HepG2 (cell line): ENCODE measurements around the gene OR2V2. TPM values are rescaled to one million over a fixed set of nuclear protein-coding genes. Genes with fewer than 3 reads are reported as not detected.

Source experiments
- AGO1 ChIP-seq: fragments of 200-400 bp; formaldehyde crosslinking; IDR thresholded peaks from 2 replicates; pipeline ENCODE4 v1.6.1; 2017; ENCODE audit warnings: mild to moderate bottlenecking, low read depth, low read length, moderate library complexity; ENCODE audit not compliant: poor library complexity, severe bottlenecking
- AHR ChIP-seq: IDR thresholded peaks from 2 replicates; pipeline ENCODE4 v1.6.1; 2018; ENCODE audit warnings: missing genetic modification reagents, missing compliant biosample characterization
- FOXM1 ChIP-seq: sonication (generic); formaldehyde crosslinking; IDR thresholded peaks from 2 replicates; pipeline ENCODE4 v1.5.0; 2020; ENCODE audit warnings: missing genetic modification reagents
- FUBP1 ChIP-seq: sonication (generic); formaldehyde crosslinking; IDR thresholded peaks from 2 replicates; pipeline ENCODE4 v1.5.1; 2020; ENCODE audit warnings: missing genetic modification reagents, mild to moderate bottlenecking, borderline replicate concordance
- HOXA3 ChIP-seq: sonication (generic); formaldehyde crosslinking; IDR thresholded peaks from 2 replicates; pipeline ENCODE4 v1.5.0; 2020; ENCODE audit warnings: missing genetic modification reagents
- JDP2 ChIP-seq: sonication (generic); formaldehyde crosslinking; IDR thresholded peaks from 2 replicates; pipeline ENCODE4 v1.8.1; 2022; ENCODE audit warnings: missing genetic modification reagents, borderline replicate concordance
- KDM5A ChIP-seq: fragments of 200-600 bp; sonication (generic); IDR thresholded peaks from 2 replicates; pipeline ENCODE4 v1.7.0; 2018; ENCODE audit warnings: antibody characterized with exemption, mild to moderate bottlenecking, low read length, borderline replicate concordance
- MTERF4 ChIP-seq: sonication (generic); formaldehyde crosslinking; IDR thresholded peaks from 2 replicates; pipeline ENCODE4 v1.8.0; 2023; ENCODE audit warnings: mild to moderate bottlenecking, missing genetic modification reagents
- RARA ChIP-seq: IDR thresholded peaks from 2 replicates; pipeline ENCODE4 v1.6.1; 2016; ENCODE audit warnings: missing genetic modification reagents, missing compliant biosample characterization
- SIN3B ChIP-seq: fragments of 150-350 bp; IDR thresholded peaks from 2 replicates; pipeline ENCODE4 v1.6.1; 2014; ENCODE audit warnings: low read length
- SMARCC2 ChIP-seq: fragments of 450-650 bp; IDR thresholded peaks from 2 replicates; pipeline ENCODE4 v1.6.1; 2017; ENCODE audit warnings: antibody characterized with exemption, mild to moderate bottlenecking
- SNAPC2 ChIP-seq: sonication (generic); formaldehyde crosslinking; IDR thresholded peaks from 2 replicates; pipeline ENCODE4 v1.8.1; 2022; ENCODE audit warnings: mild to moderate bottlenecking, missing genetic modification reagents
- SNAPC5 ChIP-seq: sonication (generic); formaldehyde crosslinking; IDR thresholded peaks from 2 replicates; pipeline ENCODE4 v1.8.1; 2023; ENCODE audit warnings: mild to moderate bottlenecking, missing genetic modification reagents, borderline replicate concordance
- TOE1 ChIP-seq: sonication (generic); formaldehyde crosslinking; IDR thresholded peaks from 2 replicates; pipeline ENCODE4 v1.4.0; 2020; ENCODE audit warnings: mild to moderate bottlenecking, missing genetic modification reagents
- XRCC5 ChIP-seq: fragments of 200-400 bp; formaldehyde crosslinking; optimal IDR thresholded peaks from 2 replicates; pipeline ENCODE3; 2017; ENCODE audit warnings: mild to moderate bottlenecking, low read length
- ZBTB3 ChIP-seq: sonication (generic); formaldehyde crosslinking; IDR thresholded peaks from 2 replicates; pipeline ENCODE4 v1.4.0; 2020; ENCODE audit warnings: low read depth, mild to moderate bottlenecking, moderate library complexity, missing genetic modification reagents, borderline replicate concordance
- ZBTB8A ChIP-seq: sonication (generic); formaldehyde crosslinking; IDR thresholded peaks from 2 replicates; pipeline ENCODE4 v1.4.0; 2020; ENCODE audit warnings: mild to moderate bottlenecking, low read depth, missing genetic modification reagents, borderline replicate concordance
- ZFAT ChIP-seq: sonication (generic); formaldehyde crosslinking; conservative IDR thresholded peaks from 2 replicates; pipeline ENCODE4 v1.8.1; 2023; ENCODE audit warnings: missing genetic modification reagents, inconsistent platforms
- ZKSCAN8 ChIP-seq: IDR thresholded peaks from 2 replicates; pipeline ENCODE4 v1.6.1; 2016; ENCODE audit warnings: borderline replicate concordance, missing genetic modification reagents, missing compliant biosample characterization
- ZMYM2 ChIP-seq: sonication (generic); formaldehyde crosslinking; IDR thresholded peaks from 2 replicates; pipeline ENCODE4 v1.8.0; 2022; ENCODE audit warnings: mild to moderate bottlenecking, missing genetic modification reagents
- ZNF180 ChIP-seq: sonication (generic); formaldehyde crosslinking; IDR thresholded peaks from 2 replicates; pipeline ENCODE4 v1.4.0; 2020; ENCODE audit warnings: low read depth, missing genetic modification reagents, borderline replicate concordance
- ZNF615 ChIP-seq: sonication (generic); formaldehyde crosslinking; IDR thresholded peaks from 2 replicates; pipeline ENCODE4 v1.5.0; 2020; ENCODE audit warnings: mild to moderate bottlenecking, missing genetic modification reagents, borderline replicate concordance
- ZNF619 ChIP-seq: sonication (generic); formaldehyde crosslinking; IDR thresholded peaks from 2 replicates; pipeline ENCODE4 v1.4.0; 2020; ENCODE audit warnings: mild to moderate bottlenecking, missing genetic modification reagents
- ZNF792 ChIP-seq: IDR thresholded peaks from 2 replicates; pipeline ENCODE4 v1.6.1; 2016
- ZSCAN25 ChIP-seq: sonication (generic); formaldehyde crosslinking; IDR thresholded peaks from 2 replicates; pipeline ENCODE4 v1.8.0; 2022; ENCODE audit warnings: mild to moderate bottlenecking, missing genetic modification reagents
- polyA plus RNA-seq, 8 experiments: library from polyadenylated mRNA; depleted of rRNA in 3 of 8; stranded (reverse) in 7 of 8; unstranded in 1 of 8; fragments of >200 nt; fragmentation: Illumina TruSeq in 4 of 8; extraction: Trizol in 4 of 8; gene quantifications; 2 replicates each; pipeline versions ENCODE4 v1.2.1 to v1.2.3, GENCODE V29; 2011 to 2016; ENCODE audit warnings: low read depth in 4 of 8, missing spikeins in 1 of 8, mixed read lengths in 1 of 8; ENCODE audit not compliant: insufficient read depth in 1 of 8
- total RNA-seq, 5 experiments: library from RNA; depleted of rRNA; stranded (reverse); fragments of >200 nt; fragmentation: Illumina TruSeq; extraction: Trizol; gene quantifications; 2 replicates each; pipeline ENCODE4 v1.2.3, GENCODE V29; 2016; ENCODE audit warnings: low read depth in 1 of 5
- TF ChIP-seq, protein P1 (sequence below): IDR thresholded peaks from 2 replicates; pipeline ENCODE4 v1.6.1; 2012; ENCODE audit warnings: low read depth, low read length, improper control_type of control experiment

The OR2V2 gene
- total and polyA plus RNA-seq, 2 of the 13 experiments (the other 11 are each of a cell fraction or from before 2014, with no cell fraction given) = not detected

DNA sequence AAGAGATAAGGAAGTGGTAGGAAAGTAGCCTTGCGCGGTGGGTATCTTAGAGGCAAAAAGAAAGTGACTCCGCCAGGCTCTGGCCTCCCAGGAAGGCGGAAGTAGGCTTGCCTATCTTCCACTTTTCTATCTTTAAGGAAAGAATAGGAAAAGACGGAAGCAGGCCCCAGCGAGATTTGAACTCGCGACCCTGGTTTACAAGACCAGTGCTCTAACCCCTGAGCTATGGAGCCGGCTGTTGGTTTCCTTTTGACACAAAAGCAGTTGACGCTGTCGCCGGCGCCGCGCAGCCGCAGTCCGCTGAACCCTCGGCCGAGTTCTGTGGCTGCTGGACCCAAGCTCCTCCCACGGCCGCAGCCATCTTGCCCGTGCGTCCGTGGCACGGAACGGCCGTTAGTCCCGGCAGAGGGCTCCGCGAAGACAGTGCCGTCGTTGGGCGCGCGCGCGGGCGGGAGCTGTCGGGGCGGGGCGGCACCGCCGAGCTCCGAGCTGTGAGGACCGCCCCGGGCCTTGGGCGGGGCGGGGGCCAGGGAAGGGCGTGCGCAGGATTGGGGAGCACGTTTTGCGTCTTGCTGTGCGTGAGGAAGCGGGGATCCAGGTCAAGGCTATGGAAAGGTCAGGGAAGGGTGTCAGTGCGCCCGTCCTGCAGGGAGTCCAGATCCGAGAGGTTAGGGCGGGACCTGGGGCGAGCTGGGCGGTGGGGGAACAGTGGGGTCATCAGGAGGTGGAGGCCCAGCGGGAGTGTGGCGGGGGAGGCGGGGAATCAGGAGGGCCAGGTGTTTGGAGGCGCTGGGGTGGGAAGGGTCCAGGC, 44.3 kb downstream of the OR2V2 start (continued):
- TF ChIP-seq ZNF619 (CRISPR knock-in tag) (peak; percentile 15; the same call in 1 of the 2 replicates), SMARCC2 (no peak), ZMYM2 (0 out of 2 replicates have a peak, but pooled peaks have one; percentile 58), ZSCAN25 (CRISPR knock-in tag) (0 out of 2 replicates have a peak, but pooled peaks have one; percentile 61), JDP2 (CRISPR knock-in tag) (no peak; the same call in 1 of the 2 replicates), XRCC5 (peak; percentile 51), ZBTB3 (0 out of 2 replicates have a peak, but pooled peaks have one; percentile 26), TOE1 (no peak), FOXM1 (no peak), SNAPC2 (0 out of 2 replicates have a peak, but pooled peaks have one; percentile 43), AHR (CRISPR knock-in tag) (no peak), KDM5A (no peak; the same call in 1 of the 2 replicates), SIN3B (0 out of 2 replicates have a peak, but pooled peaks have one; percentile 21), ZBTB8A (CRISPR knock-in tag) (no peak), ZKSCAN8 (CRISPR knock-in tag) (0 out of 2 replicates have a peak, but pooled peaks have one; percentile 21), ZNF615 (CRISPR knock-in tag) (no peak), ZNF180 (CRISPR knock-in tag) (no peak), HOXA3 (CRISPR knock-in tag) (peak; percentile 98), ZFAT (CRISPR knock-in tag) (peak; percentile 46; the same call in 1 of the 2 replicates), MTERF4 (CRISPR knock-in tag) (peak; percentile 74; the same call in 1 of the 2 replicates), ZNF792 (CRISPR knock-in tag) (peak; percentile 75; the same call in 1 of the 2 replicates), RARA (CRISPR knock-in tag) (no peak), AGO1 (no peak), SNAPC5 (CRISPR knock-in tag) (0 out of 2 replicates have a peak, but pooled peaks have one; percentile 80), FUBP1 (CRISPR knock-in tag) (no peak)
- TF ChIP-seq, protein P1, sequence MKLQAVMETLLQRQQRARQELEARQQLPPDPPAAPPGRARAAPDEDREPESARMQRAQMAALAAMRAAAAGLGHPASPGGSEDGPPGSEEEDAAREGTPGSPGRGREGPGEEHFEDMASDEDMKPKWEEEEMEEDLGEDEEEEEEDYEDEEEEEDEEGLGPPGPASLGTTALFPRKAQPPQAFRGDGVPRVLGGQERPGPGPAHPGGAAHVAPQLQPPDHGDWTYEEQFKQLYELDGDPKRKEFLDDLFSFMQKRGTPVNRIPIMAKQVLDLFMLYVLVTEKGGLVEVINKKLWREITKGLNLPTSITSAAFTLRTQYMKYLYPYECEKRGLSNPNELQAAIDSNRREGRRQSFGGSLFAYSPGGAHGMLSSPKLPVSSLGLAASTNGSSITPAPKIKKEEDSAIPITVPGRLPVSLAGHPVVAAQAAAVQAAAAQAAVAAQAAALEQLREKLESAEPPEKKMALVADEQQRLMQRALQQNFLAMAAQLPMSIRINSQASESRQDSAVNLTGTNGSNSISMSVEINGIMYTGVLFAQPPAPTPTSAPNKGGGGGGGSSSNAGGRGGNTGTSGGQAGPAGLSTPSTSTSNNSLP = no peak
